ENCODE data around the gene RPL36.

DNA sequence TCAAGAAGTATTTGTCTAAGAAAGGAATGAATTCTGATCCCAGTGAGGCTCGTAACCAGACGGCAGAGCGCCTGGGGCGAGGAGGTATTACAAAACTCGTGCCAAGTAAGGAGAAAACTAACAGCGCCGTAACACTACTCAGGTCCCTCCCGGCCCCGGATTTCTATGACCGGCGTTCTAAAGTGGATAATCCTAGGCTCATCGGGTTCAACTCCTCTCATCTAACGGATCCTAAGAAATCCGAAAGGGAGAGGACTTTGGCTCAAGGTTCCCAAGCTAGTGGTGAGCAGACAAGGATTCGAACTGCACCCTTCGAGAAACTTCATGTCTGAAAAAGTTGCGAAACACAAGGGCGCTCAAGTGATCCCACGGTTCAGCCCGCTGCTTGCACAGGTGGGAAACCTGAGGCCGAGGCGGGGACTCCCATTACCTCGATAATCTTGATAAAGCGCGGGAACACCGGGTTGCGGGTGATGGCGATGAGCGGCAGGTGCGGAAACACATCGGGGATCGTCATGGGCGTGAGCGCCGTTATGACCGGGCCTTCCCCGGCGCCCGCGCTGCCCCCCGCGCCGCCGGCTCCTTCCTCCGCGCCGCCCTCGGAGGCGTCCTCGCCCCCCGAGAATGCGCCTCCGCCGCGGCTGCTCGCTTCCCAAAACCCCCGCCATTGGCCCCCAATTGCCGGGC, 29.3 kb downstream of the RPL36 start:
- TF ChIP-seq, protein P1, sequence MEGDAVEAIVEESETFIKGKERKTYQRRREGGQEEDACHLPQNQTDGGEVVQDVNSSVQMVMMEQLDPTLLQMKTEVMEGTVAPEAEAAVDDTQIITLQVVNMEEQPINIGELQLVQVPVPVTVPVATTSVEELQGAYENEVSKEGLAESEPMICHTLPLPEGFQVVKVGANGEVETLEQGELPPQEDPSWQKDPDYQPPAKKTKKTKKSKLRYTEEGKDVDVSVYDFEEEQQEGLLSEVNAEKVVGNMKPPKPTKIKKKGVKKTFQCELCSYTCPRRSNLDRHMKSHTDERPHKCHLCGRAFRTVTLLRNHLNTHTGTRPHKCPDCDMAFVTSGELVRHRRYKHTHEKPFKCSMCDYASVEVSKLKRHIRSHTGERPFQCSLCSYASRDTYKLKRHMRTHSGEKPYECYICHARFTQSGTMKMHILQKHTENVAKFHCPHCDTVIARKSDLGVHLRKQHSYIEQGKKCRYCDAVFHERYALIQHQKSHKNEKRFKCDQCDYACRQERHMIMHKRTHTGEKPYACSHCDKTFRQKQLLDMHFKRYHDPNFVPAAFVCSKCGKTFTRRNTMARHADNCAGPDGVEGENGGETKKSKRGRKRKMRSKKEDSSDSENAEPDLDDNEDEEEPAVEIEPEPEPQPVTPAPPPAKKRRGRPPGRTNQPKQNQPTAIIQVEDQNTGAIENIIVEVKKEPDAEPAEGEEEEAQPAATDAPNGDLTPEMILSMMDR (IDR thresholded peaks at IDR 0.05) = no peak
- no peak for TF ChIP-seq EZH2 (IDR thresholded peaks at IDR 0.05)

All from neural progenitor cell (in vitro differentiated cells).